ENCODE results near the gene DDB1.

The DDB1 gene

GRCh38 chr11:61332797-61333549, at the start of gene DDB1, which contains the start of gene TKFC:
TSS of gene DDB1 (minus strand) at chr11:61333105. CDS start at chr11:61332968, 137 bp downstream.
TSS of gene TKFC (plus strand) at chr11:61333228. CDS start at chr11:61334729, 1,501 bp downstream.
- peak; percentile 98 for DNase-seq

GRCh38 chr11:61380884-61381283, 48.0 kb upstream of the DDB1 start:
- DNase-seq: no peak

GRCh38 chr11:61378713-61379313, 45.9 kb upstream of the DDB1 start:
- DNase-seq: no peak

GRCh38 chr11:61377461-61378160, 44.7 kb upstream of the DDB1 start:
- no peak for DNase-seq

- no peak for DNase-seq
These were observed 42.8 kb upstream of the DDB1 start for GRCh38 chr11:61375761-61376108.

DNA sequence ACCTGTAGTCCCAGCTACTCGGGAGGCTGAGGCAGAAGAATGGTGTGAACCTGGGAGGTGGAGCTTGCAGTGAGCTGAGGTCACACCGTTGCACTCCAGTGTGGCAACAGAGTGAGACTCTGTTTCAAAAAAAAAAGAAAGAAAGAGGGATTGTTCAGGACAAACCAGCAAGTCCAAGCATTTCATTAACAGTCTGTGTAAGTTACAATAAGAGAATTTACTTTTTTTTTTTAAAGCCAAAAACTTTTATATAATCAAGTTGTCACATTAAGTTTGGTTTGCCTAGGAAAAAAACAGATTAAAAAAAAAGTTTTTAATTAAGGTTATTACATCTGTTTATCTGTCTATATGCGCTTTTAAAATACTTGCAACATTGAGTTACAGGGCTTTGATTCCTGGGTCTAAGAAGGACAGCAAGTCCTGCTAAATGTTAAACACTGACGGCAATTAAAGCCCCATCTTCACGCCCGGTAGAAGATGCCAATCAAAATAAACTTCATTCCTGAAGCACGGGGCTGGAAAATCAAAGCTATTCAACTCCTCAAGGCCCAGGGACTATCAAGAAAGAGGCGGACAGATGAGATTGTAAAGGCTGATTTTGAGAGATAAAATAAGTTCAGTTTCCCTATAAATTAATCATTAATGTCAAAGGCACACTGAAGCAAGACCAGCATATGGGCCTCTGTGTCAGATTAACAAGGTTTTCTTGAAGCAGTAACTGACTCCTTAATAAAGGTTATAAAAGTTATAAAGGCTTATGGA, 39.9 kb upstream of the DDB1 start:
- no peak for DNase-seq

GRCh38 chr11:61370349-61371005, 37.6 kb upstream of the DDB1 start:
- DNase-seq: no peak

DNA sequence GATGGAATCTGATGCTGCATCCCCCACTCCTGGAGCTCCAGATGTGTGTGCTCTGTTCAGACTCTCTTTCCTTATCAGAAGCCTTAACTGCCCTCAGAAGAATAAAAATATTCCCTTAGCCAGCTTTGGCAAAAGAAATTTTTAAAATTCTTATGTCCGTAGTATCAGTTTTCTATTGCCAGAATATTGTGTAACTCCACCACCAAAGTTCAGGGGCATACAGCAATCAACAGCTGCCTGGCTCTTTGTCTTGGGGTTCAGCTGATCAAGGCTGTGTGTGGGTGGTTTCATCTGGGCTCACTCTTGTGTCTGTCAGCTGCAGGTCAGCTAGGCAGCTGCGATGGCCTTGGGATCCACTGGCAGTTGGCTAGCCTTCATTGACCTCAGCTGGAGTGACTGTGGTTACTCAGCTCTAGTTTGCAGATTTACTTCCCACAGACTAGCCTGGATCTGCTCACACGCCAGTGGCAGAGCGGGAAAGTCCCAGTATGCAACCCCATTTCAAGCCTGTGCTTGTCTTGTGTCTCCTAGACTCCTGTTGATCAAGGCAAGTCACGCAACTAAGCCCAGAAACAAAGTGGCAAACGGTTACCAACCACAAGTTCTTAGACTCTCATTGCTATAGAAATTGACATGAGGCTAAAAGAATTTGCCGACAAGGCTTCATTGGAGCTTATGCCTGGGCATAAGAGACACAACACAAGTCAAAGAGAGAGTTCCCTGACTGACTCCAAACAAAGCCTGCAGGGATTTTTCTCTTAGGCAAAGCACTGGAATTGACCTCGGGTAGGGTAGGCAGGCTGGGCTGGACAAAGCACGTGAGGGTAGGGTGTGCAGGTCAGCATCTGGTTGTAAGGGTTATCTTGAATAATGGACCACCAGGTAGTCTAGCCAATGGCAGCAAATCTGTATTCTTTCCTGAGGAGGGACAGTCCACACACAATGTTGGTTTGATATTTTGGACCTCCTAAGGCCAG, 36.8 kb upstream of the DDB1 start:
- DNase-seq: no peak

DNA sequence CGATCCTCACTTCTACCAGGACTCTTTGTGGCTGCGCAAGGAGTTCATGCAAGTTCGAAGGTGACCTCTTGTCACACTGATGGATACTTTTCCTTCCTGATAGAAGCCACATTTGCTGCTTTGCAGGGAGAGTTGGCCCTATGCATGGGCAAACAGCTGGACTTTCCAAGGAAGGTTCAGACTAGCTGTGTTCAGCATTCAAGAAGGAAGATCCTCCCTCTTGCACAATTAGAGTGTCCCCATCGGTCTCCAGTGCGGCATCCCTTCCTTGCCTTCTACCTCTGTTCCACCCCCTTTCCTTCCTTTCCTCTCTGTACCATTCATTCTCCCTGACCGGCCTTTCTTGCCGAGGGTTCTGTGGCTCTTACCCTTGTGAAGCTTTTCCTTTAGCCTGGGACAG, 35.7 kb upstream of the DDB1 start:
- DNase-seq: no peak

DNA sequence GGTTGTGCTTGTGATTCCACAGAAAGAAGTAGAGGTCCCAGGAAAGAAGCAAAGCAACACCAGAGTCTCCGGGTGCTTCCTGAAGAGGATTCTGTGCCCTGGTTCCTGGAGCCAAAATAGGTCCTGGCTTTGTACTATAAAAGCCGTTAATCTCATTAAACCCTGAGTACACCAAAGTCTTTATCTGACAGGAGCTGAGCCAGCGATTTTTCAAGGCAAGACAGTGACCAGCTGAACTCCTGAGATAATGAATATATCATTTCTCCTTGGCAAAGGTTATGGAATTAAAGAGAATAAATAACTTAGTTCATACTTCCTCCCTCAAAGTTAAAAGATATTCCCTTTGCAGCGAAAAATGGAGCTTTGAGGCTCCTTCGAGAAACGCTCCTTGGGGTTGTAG, 34.5 kb upstream of the DDB1 start:
- no peak for DNase-seq

GRCh38 chr11:61364012-61364675, 31.2 kb upstream of the DDB1 start:
- DNase-seq: no peak

DNA sequence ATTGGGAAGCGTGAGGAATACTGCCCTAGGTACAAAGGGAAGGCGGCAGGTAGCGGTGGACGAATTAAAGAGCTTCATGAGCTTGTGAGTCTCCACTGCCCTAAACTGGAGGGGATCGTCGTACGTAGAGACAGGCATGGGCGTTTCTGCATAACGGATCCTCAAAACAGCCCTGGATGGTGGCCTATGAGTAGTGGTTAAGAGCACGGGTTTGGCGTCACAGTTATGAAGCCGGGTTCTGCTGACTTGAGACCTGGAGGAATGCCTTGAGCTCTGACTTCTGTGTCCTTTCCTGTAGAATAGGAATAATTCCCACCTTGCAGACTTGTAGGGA, 29.6 kb upstream of the DDB1 start:
- peak; percentile 32 for DNase-seq

GRCh38 chr11:61361741-61362541, 29.0 kb upstream of the DDB1 start, which contains the start of the genes CYB561A3 and TMEM138:
TSS of gene CYB561A3 (minus strand) at chr11:61361882. CDS start at chr11:61356713, 5,169 bp downstream.
TSS of gene TMEM138 (plus strand) at chr11:61362374. CDS start at chr11:61364391, 2,017 bp downstream.
- DNase-seq: peak; percentile 90

GRCh38 chr11:61361237-61361740, 28.4 kb upstream of the DDB1 start:
- no peak for DNase-seq

DNA sequence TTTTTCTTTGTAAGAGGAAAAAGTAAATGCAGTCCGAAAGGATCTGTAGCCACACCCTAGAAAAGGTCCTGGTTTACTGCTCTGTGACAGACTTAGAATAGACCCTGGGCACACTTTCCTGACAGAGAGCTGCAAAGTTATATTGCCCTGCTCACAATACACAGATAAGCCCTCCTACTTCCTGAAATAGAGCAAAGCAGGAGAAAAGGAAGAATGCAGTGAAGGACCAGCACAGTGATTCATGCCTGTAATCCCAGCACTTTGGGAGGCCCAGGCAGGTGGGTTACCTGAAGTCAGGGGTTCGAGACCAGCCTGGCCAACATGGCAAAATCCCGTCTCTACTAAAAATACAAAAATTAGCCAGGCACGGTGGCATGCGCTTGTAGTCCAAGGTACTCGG, 26.6 kb upstream of the DDB1 start:
- no peak for DNase-seq

- no peak for DNase-seq
These were observed 25.7 kb upstream of the DDB1 start for GRCh38 chr11:61358566-61358965.

DNA sequence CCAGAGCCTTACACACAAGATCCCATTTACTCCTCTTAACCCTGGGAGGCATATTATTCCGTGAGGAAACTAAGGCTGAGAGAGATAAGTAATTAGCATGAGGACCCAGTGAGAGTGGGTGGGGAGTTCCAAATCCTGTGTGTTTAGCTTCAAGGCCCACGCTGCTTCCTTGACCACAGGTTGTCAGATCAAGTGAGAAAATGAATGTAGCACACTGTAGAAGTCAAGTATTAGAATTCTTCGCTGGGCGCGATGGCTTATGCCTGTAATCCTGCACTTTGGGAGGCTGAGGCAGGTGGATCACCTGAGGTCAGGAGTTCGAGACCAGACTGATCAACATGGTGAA, 25.0 kb upstream of the DDB1 start:
- DNase-seq: no peak

- no peak for DNase-seq
These were observed 24.5 kb upstream of the DDB1 start for GRCh38 chr11:61357233-61357893.

DNA sequence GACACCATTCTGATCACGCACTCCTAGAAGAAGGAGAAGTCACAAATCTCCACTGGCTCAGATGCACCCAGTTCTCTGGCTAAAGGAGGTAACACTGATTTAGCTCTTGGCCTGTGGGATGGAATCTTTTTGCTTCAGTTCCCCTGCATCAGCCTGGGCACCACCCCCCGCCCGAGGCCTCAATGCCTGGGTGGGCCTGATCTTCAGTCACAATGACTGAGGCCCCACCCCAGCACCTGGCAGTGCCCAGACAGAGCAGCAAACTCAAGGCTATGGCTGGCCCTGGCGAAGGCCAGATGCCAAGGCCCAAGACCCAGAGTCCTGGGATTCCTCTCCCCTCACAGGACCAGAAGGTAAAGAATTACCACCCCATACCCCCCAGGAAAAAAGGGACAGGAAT, 23.8 kb upstream of the DDB1 start:
- no peak for DNase-seq
